SU-DHL-6 (cell line): ENCODE measurements around the gene FAM43B.

Source experiments
- H2AFZ ChIP-seq: fragments of 200-600 bp; sonication (generic); 2 replicates; pipeline ENCODE4 v1.6.1; 2014; ENCODE audit warnings: low read depth, mild to moderate bottlenecking, moderate library complexity, mixed read lengths, antibody characterized with exemption, low read length; ENCODE audit not compliant: severe bottlenecking
- H3F3A ChIP-seq: fragments of 200-600 bp; shearing (Covaris generic); 2 replicates; pipeline ENCODE4 v1.6.0; 2016; ENCODE audit warnings: antibody characterized with exemption, mild to moderate bottlenecking; ENCODE audit not compliant: insufficient read depth
- H3K27ac ChIP-seq: fragments of 200-600 bp; sonication (generic); 2 replicates; pipeline ENCODE4 v1.5.1; 2016; ENCODE audit warnings: low read depth, mild to moderate bottlenecking, low read length, moderate library complexity, mixed read lengths
- H3K27me3 ChIP-seq: fragments of 200-600 bp; sonication (generic), shearing (Covaris generic); 2 replicates; pipeline ENCODE4 v1.6.0; 2014; ENCODE audit warnings: mild to moderate bottlenecking, low read length
- H3K36me3 ChIP-seq: fragments of 200-600 bp; sonication (generic); 2 replicates; pipeline ENCODE4 v1.6.1; 2014; ENCODE audit warnings: mild to moderate bottlenecking, low read length, mixed read lengths
- H3K4me2 ChIP-seq: fragments of 300-600, 200-600 bp; shearing (Covaris generic), sonication (generic); 2 replicates; pipeline ENCODE4 v1.6.0; 2014; ENCODE audit warnings: low read length, low read depth, mild to moderate bottlenecking; ENCODE audit not compliant: poor library complexity, severe bottlenecking
- H3K4me3 ChIP-seq: fragments of 200-600 bp; sonication (generic); 2 replicates; pipeline ENCODE4 v1.5.1; 2014; ENCODE audit warnings: antibody characterized with exemption, low read length, mild to moderate bottlenecking, mixed read lengths; ENCODE audit not compliant: insufficient read depth, poor library complexity, severe bottlenecking
- H3K79me2 ChIP-seq: fragments of 200-600 bp; sonication (generic); 2 replicates; pipeline ENCODE4 v1.6.1; 2014; ENCODE audit warnings: mild to moderate bottlenecking, low read length, moderate library complexity; ENCODE audit not compliant: insufficient read depth
- H3K9ac ChIP-seq: fragments of 200-600 bp; sonication (generic); 2 replicates; pipeline ENCODE4 v1.7.0; 2014; ENCODE audit warnings: mild to moderate bottlenecking, low read length
- H3K9me2 ChIP-seq: fragments of 200-600 bp; sonication (generic); replicated peaks from 2 replicates; pipeline ENCODE4 v1.6.1; 2014; ENCODE audit warnings: low read length; ENCODE audit not compliant: insufficient read depth
- H3K9me3 ChIP-seq: fragments of 200-600 bp; sonication (generic); 2 replicates; pipeline ENCODE4 v1.6.1; 2014; ENCODE audit warnings: low read length, mixed read lengths; ENCODE audit not compliant: insufficient read depth
- H4K20me1 ChIP-seq: fragments of 200-600 bp; sonication (generic); 2 replicates; pipeline ENCODE4 v1.6.1; 2014; ENCODE audit warnings: low read depth, mild to moderate bottlenecking, antibody characterized with exemption, low read length, moderate library complexity, mixed read lengths
- EZH2phosphoT487 ChIP-seq: fragments of 200-600 bp; sonication (generic), shearing (Covaris generic); conservative IDR thresholded peaks from 2 replicates; pipeline ENCODE4 v1.6.1; 2018; ENCODE audit warnings: mild to moderate bottlenecking, antibody characterized with exemption, low read length, moderate library complexity, mixed read lengths
- TF ChIP-seq, protein P1 (sequence below): fragments of 200-600 bp; sonication (generic); IDR thresholded peaks from one replicate; pipeline ENCODE4 v1.5.1; 2017; ENCODE audit warnings: antibody characterized with exemption, mild to moderate bottlenecking, low read length, moderate library complexity; ENCODE audit not compliant: insufficient read depth, poor library complexity, severe bottlenecking

Gene FAM43B

DNA sequence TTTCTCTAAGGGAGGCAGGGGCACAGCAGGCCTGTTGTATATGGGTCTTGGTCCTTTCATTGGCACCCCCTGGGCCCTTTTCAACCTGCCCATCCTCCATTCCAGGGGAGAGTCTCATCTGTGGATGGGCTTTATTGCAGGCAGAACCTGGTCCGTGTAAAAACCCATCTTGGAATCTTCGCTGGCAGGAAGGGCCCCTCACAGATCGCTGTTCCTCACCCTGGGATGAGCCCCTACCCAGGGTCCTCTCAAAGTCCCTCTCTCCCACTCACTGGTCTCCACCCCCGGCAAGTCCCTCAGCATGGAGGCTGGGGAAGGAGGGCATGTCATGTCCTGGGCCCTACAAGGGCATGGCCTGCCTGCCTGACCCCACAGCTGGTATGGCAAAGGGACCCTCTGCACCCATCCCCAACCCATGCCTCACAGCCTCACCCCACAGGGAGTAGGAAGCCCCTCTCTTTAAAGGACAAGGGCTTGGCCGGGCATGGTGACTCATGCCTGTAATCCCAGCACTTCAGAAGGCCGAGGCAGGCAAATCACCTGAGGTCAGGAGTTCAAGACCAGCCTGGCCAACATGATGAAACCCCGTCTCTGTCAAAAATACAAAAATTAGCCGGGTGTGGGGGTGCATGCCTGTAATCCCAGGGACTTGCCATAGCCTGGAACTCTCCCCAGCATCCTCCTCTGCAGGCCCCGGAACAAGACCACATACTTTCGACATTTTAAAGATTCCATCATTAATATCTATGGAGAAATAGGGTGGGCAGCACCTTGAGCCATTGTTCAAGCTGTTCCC, 23.4 kb downstream of the FAM43B start:
- H3K79me2 ChIP-seq, result no peaks in the 10 kb centered on the region
- no peaks in the 10 kb centered on the region for H4K20me1 ChIP-seq
- no peak overlapping the region for H3K4me2 ChIP-seq
- H3K27me3 ChIP-seq, result no peaks in the 10 kb centered on the region; the same call in 1 of the 2 replicates
- no peak overlapping the region for H2AFZ ChIP-seq
- H3K36me3 ChIP-seq, result no peaks in the 10 kb centered on the region
- H3K4me3 ChIP-seq, result no peak overlapping the region
- H3K9me3 ChIP-seq, result no peaks in the 10 kb centered on the region
- H3K27ac ChIP-seq, result no peak overlapping the region
- H3F3A ChIP-seq, result no peaks in the 10 kb centered on the region
- TF ChIP-seq, protein P1, sequence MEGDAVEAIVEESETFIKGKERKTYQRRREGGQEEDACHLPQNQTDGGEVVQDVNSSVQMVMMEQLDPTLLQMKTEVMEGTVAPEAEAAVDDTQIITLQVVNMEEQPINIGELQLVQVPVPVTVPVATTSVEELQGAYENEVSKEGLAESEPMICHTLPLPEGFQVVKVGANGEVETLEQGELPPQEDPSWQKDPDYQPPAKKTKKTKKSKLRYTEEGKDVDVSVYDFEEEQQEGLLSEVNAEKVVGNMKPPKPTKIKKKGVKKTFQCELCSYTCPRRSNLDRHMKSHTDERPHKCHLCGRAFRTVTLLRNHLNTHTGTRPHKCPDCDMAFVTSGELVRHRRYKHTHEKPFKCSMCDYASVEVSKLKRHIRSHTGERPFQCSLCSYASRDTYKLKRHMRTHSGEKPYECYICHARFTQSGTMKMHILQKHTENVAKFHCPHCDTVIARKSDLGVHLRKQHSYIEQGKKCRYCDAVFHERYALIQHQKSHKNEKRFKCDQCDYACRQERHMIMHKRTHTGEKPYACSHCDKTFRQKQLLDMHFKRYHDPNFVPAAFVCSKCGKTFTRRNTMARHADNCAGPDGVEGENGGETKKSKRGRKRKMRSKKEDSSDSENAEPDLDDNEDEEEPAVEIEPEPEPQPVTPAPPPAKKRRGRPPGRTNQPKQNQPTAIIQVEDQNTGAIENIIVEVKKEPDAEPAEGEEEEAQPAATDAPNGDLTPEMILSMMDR, result no peak
- no peak for TF ChIP-seq EZH2phosphoT487
- H3K9me2 ChIP-seq, result no peaks in the 10 kb centered on the region
- no peak overlapping the region for H3K9ac ChIP-seq

DNA sequence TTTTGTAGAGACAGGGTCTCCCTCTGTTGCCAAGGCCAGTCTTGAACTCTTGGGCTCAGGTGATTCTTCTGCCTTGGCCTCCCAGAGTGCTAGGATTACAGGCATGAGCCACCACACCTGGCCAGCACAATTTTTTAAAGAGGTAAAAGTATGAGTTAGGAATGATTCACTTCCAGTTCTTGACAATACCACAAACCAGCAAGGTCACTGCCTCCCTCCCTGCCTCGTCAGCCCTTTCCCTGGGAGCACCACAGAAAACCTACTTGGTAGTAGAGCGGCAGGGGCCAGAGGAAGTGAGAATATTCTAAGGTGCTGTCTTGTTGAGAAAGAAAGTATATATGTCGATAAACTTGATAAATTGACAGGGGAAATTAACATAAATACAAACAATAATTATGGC, 25.7 kb downstream of the FAM43B start:
- Histone ChIP-seq H3K27me3 (no peaks in the 10 kb centered on the region; the same call in 1 of the 2 replicates), H4K20me1 (no peaks in the 10 kb centered on the region), H3K9ac (no peak overlapping the region), H3K9me3 (no peaks in the 10 kb centered on the region), H3K4me3 (no peak overlapping the region), H2AFZ (no peak overlapping the region), H3F3A (no peaks in the 10 kb centered on the region), H3K27ac (no peak overlapping the region), H3K4me2 (no peak overlapping the region), H3K9me2 (no peaks in the 10 kb centered on the region), H3K36me3 (no peaks in the 10 kb centered on the region), H3K79me2 (no peaks in the 10 kb centered on the region)
- no peak for TF ChIP-seq EZH2phosphoT487
- TF ChIP-seq, protein P1, result no peak

DNA sequence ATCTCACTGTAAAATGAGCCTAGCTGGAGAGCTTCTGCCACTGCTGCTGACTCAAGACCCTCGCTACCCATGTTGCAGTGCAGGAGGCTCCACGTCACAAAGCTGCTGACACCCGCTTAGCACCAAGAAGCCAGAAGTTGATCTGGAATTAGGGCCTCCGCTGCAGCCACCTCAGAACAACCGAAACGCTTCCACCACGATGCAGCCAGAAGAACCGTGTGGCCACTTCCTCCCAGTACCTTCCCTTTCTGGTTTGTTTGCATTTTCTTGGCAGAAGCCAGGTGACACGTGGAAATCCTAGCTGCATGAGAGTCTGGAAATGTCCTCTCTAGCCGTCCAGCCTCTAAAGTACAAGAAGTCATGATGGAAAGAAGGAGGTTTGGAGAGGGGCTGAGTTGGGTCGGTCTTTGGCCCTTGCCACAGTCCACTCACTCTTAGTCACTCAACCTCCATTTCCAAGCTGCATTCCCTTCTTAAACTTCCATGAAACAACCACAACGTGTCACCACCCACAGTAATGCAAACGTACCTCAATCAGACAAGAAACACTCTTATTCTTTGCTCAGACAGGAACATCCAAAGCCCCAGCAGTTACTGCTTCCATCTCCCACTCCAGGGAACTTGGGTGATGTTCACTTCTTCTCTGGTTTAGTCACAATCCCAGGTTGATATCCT, 26.5 kb downstream of the FAM43B start:
- no peak overlapping the region for H3K4me2 ChIP-seq
- H3K9me2 ChIP-seq, result no peaks in the 10 kb centered on the region
- H3K36me3 ChIP-seq, result no peaks in the 10 kb centered on the region
- H4K20me1 ChIP-seq, result no peaks in the 10 kb centered on the region
- no peak overlapping the region for H3K27ac ChIP-seq
- H3K9me3 ChIP-seq, result no peaks in the 10 kb centered on the region
- H3K9ac ChIP-seq, result no peak overlapping the region
- H3K27me3 ChIP-seq, result no peaks in the 10 kb centered on the region
- H3K4me3 ChIP-seq, result no peak overlapping the region
- H2AFZ ChIP-seq, result no peak overlapping the region
- no peaks in the 10 kb centered on the region for H3F3A ChIP-seq
- TF ChIP-seq EZH2phosphoT487, result no peak
- TF ChIP-seq, protein P1, result no peak
- H3K79me2 ChIP-seq, result no peaks in the 10 kb centered on the region
